ENCODE results near the gene SUMF1. TPM values are rescaled to one million over a fixed set of nuclear protein-coding genes. Genes with fewer than 3 reads are reported as not detected.

SUMF1 gene
- polyA plus RNA-seq, 1 donor (not counting 4 experiments of a cell fraction or from before 2014, with no cell fraction given), result 36.1 TPM

GRCh38 chr3:4404881-4405280 lies 62.2 kb downstream of the SUMF1 start:
- dilution Hi-C loops (cut with MboI; ENCODE audit: extremely low pct_ligation_motif_present, low sequenced_read_pairs), result no loop called here
- H3K4me2 ChIP-seq (ENCODE audit: control insufficient read depth, extremely low read depth, insufficient read depth, low read depth, low read length), result no peak overlapping the region
- H3K27me3 ChIP-seq (ENCODE audit: control insufficient read depth, extremely low read depth, insufficient read depth, low read length), result no peaks in the 10 kb centered on the region
- no peak overlapping the region for H2AFZ ChIP-seq (ENCODE audit: control insufficient read depth, low read length)
- H3K9me3 ChIP-seq (ENCODE audit: control insufficient read depth, low read depth, low read length), result no peaks in the 10 kb centered on the region
- DNase-seq (ENCODE audit: low read depth, low spot score) (no peak), FAIRE-seq (no peak)
- no peak overlapping the region for H3K4me3 ChIP-seq (ENCODE audit: control insufficient read depth in 2 of 3, extremely low read depth in 1 of 3, insufficient read depth in 2 of 3, low read depth in 1 of 3, low read length in 3 of 3)
- no peaks in the 10 kb centered on the region for H3K79me2 ChIP-seq (ENCODE audit: control insufficient read depth, insufficient read depth, low read length)
- TF ChIP-seq EZH2 (IDR thresholded peaks at IDR 0.05; ENCODE audit: low read length) (no peak), CTCF (optimal IDR thresholded peaks at IDR 0.05 in 1 of 3, IDR thresholded peaks at IDR 0.05 in 1 of 3, conservative IDR thresholded peaks at IDR 0.05 in 1 of 3; ENCODE audit: extremely low read depth in 1 of 3, insufficient read depth in 2 of 3, low read length in 3 of 3) (no peak)
- peaks cover 0 to 5% of the 10 kb centered on the region in 2 experiments for H3K36me3 ChIP-seq (ENCODE audit: control insufficient read depth in 2 of 2, extremely low read depth in 1 of 2, insufficient read depth in 2 of 2, low read length in 2 of 2)
- H3K9ac ChIP-seq (ENCODE audit: control insufficient read depth, extremely low read depth, insufficient read depth, low read length), result no peak overlapping the region
- no peak overlapping the region for H3K27ac ChIP-seq (ENCODE audit: control insufficient read depth, insufficient read depth, low read length)
- H3K4me1 ChIP-seq (ENCODE audit: control insufficient read depth, extremely low read depth, insufficient read depth, low read length), result peaks cover under 1% of the 10 kb centered on the region
- H4K20me1 ChIP-seq (ENCODE audit: control insufficient read depth, extremely low read depth, insufficient read depth, low read length), result no peaks in the 10 kb centered on the region
- no peaks in the 10 kb centered on the region for H3K9me1 ChIP-seq (ENCODE audit: control insufficient read depth, extremely low read depth, insufficient read depth, low read length)

GRCh38 chr3:4401441-4401840 lies 65.6 kb downstream of the SUMF1 start:
- no peak overlapping the region for H3K9ac ChIP-seq (ENCODE audit: control insufficient read depth, extremely low read depth, insufficient read depth, low read length)
- H3K27ac ChIP-seq (ENCODE audit: control insufficient read depth, insufficient read depth, low read length), result no peak overlapping the region
- H4K20me1 ChIP-seq (ENCODE audit: control insufficient read depth, extremely low read depth, insufficient read depth, low read length), result no peaks in the 10 kb centered on the region
- peaks cover 0 to 3% of the 10 kb centered on the region in 2 experiments for H3K36me3 ChIP-seq (ENCODE audit: control insufficient read depth in 2 of 2, extremely low read depth in 1 of 2, insufficient read depth in 2 of 2, low read length in 2 of 2)
- H3K9me3 ChIP-seq (ENCODE audit: control insufficient read depth, low read depth, low read length), result no peaks in the 10 kb centered on the region
- H3K79me2 ChIP-seq (ENCODE audit: control insufficient read depth, insufficient read depth, low read length), result no peaks in the 10 kb centered on the region
- no peak overlapping the region for H3K4me3 ChIP-seq (ENCODE audit: control insufficient read depth in 2 of 3, extremely low read depth in 1 of 3, insufficient read depth in 2 of 3, low read depth in 1 of 3, low read length in 3 of 3)
- no peaks in the 10 kb centered on the region for H3K9me1 ChIP-seq (ENCODE audit: control insufficient read depth, extremely low read depth, insufficient read depth, low read length)
- FAIRE-seq (no peak), DNase-seq (ENCODE audit: low read depth, low spot score) (no peak)
- no peak overlapping the region for H3K4me2 ChIP-seq (ENCODE audit: control insufficient read depth, extremely low read depth, insufficient read depth, low read depth, low read length)
- no peak overlapping the region for H2AFZ ChIP-seq (ENCODE audit: control insufficient read depth, low read length)
- no peaks in the 10 kb centered on the region for H3K27me3 ChIP-seq (ENCODE audit: control insufficient read depth, extremely low read depth, insufficient read depth, low read length)
- TF ChIP-seq CTCF (optimal IDR thresholded peaks at IDR 0.05 in 1 of 3, IDR thresholded peaks at IDR 0.05 in 1 of 3, conservative IDR thresholded peaks at IDR 0.05 in 1 of 3; ENCODE audit: extremely low read depth in 1 of 3, insufficient read depth in 2 of 3, low read length in 3 of 3) (no peak), EZH2 (IDR thresholded peaks at IDR 0.05; ENCODE audit: low read length) (no peak)
- dilution Hi-C loops (cut with MboI; ENCODE audit: extremely low pct_ligation_motif_present, low sequenced_read_pairs), result no loop called here
- no peaks in the 10 kb centered on the region for H3K4me1 ChIP-seq (ENCODE audit: control insufficient read depth, extremely low read depth, insufficient read depth, low read length)

Measured in keratinocyte (primary cell).